Tibial nerve (tissue), 4 donors: ENCODE data around the gene CBX6. TPM values are rescaled to one million over a fixed set of nuclear protein-coding genes. Genes with fewer than 3 reads are reported as not detected.
A peak's percentile ranks its signal among the peaks of the same experiment; 100 is the strongest.

Source experiments
- DNase-seq, 2 donors: peaks; one replicate each; pipeline ENCODE4 v3.0.0-alpha.2; 2019; ENCODE audit warnings: low spot score in 2 of 2
- H3K27ac ChIP-seq, 4 donors: fragments of 200-600 bp; sonication (generic) in 3 of 4; one replicate each; pipeline ENCODE4 v1.5.1; 2017 to 2019; ENCODE audit warnings: mild to moderate bottlenecking in 1 of 4
- H3K27me3 ChIP-seq, 2 donors: fragments of 200-600 bp; sonication (generic) in 1 of 2; one replicate each; pipeline versions ENCODE4 v1.5.1 to v1.6.0; 2017 to 2019
- H3K36me3 ChIP-seq, 3 donors: fragments of 200-600 bp; sonication (generic); one replicate each; pipeline ENCODE4 v1.5.1; 2018 to 2019
- H3K4me1 ChIP-seq, 4 donors: fragments of 200-600 bp; sonication (generic) in 3 of 4; one replicate each; pipeline ENCODE4 v1.5.1; 2017 to 2019
- H3K4me3 ChIP-seq, 4 donors: fragments of 200-600 bp; sonication (generic) in 3 of 4; one replicate each; pipeline ENCODE4 v1.5.1; 2017 to 2019; ENCODE audit warnings: mild to moderate bottlenecking in 1 of 4, moderate library complexity in 1 of 4
- H3K9me3 ChIP-seq, 4 donors: fragments of 200-600 bp; sonication (generic) in 3 of 4; one replicate each; pipeline ENCODE4 v1.5.1; 2017 to 2019
- EP300 ChIP-seq, 2 donors: sonication (generic); formaldehyde crosslinking; IDR thresholded peaks; one replicate each; pipeline ENCODE4 v1.6.1; 2017; ENCODE audit warnings: antibody characterized with exemption in 2 of 2, mild to moderate bottlenecking in 1 of 2
- POLR2A ChIP-seq, 2 donors: fragments of 450-650 bp; IDR thresholded peaks; one replicate each; pipeline ENCODE4 v1.6.1; 2017; ENCODE audit warnings: antibody characterized with exemption in 2 of 2, mild to moderate bottlenecking in 2 of 2, moderate library complexity in 2 of 2
- WGBS, 2 donors: methylation state at CpG; one replicate each; pipeline ENCODE4 v1.1.5; 2018; 5-methylcytosine and 5-hydroxymethylcytosine counted together
- total RNA-seq, 4 donors: library from RNA; depleted of rRNA; stranded (reverse); fragments of >200 nt; gene quantifications; one replicate each; pipeline ENCODE4 v1.1.0, GENCODE V29; 2016
- TF ChIP-seq, protein P1 (sequence below), 5 experiments: fragments of 200-600 bp in 3 of 5; fragments of 450-650 bp in 2 of 5; sonication (generic) in 3 of 5; IDR thresholded peaks; one replicate each; pipeline ENCODE4 v1.5.1; 2016 to 2019; ENCODE audit warnings: antibody characterized with exemption in 5 of 5, mild to moderate bottlenecking in 3 of 5, moderate library complexity in 2 of 5

Gene CBX6
- total RNA-seq, 4 donors from 2014 or later = 50.0 to 78.0 (median 56.8) TPM

DNA sequence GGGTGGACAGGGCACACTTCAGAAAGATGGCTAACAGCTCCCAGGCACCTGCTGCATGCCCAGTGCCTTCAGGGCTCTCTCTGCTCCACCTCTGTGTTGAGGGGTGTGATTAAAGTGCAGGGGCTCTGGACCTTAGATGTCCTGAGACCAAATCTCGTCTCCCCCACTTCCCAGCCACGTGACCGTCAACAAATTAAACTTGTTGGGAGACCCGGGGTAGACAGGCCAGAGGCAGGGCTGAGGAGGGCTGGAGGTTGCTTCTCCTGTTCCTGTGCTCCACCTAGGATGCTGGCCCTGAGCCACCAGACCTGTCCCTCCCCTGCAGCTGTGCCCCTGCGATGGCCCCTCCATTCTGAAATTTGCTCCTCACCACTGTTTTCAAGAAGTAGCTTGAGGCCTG, 45.2 kb downstream of the CBX6 start:
- Histone ChIP-seq H3K27ac (no peak overlapping the region), H3K9me3 (peaks cover 0 to 6% (median 0%) of the 10 kb centered on the region in 4 donors), H3K4me1 (no peaks in the 10 kb centered on the region), H3K4me3 (no peak overlapping the region), H3K27me3 (no peaks in the 10 kb centered on the region), H3K36me3 (peaks cover 0 to 27% (median 0%) of the 10 kb centered on the region in 3 donors)
- no peak for DNase-seq
- TF ChIP-seq EP300 (IDR thresholded peaks at IDR 0.05) (no peak), POLR2A (IDR thresholded peaks at IDR 0.05) (no peak)
- TF ChIP-seq, protein P1, sequence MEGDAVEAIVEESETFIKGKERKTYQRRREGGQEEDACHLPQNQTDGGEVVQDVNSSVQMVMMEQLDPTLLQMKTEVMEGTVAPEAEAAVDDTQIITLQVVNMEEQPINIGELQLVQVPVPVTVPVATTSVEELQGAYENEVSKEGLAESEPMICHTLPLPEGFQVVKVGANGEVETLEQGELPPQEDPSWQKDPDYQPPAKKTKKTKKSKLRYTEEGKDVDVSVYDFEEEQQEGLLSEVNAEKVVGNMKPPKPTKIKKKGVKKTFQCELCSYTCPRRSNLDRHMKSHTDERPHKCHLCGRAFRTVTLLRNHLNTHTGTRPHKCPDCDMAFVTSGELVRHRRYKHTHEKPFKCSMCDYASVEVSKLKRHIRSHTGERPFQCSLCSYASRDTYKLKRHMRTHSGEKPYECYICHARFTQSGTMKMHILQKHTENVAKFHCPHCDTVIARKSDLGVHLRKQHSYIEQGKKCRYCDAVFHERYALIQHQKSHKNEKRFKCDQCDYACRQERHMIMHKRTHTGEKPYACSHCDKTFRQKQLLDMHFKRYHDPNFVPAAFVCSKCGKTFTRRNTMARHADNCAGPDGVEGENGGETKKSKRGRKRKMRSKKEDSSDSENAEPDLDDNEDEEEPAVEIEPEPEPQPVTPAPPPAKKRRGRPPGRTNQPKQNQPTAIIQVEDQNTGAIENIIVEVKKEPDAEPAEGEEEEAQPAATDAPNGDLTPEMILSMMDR (IDR thresholded peaks at IDR 0.05) = no peak
- WGBS, 2 donors = 70 to 78% methylated on average over 5 of the region's 5 CpGs

DNA sequence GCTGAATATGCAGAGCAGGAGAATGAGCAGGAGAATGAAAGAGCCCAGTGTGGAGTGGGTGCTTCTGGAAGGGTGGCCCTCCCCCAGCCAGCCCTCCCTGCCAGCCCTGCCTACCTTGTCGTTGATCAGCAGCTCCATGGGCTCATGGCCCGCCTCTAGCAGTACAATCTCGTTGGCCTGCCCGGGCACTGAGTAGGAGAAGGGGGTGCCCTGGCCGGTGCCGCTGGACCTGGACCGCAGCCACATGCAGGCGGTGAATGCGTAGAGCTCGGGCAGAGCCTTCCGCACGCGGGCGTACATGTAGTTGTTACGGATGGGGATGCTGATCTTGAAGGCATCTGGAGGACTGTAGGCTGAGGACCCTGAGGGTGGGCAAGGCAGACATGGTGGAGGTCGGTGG, 45.6 kb downstream of the CBX6 start:
- Histone ChIP-seq H3K27ac (no peak overlapping the region), H3K36me3 (peaks cover 0 to 26% (median 0%) of the 10 kb centered on the region in 3 donors), H3K4me3 (no peak overlapping the region), H3K27me3 (no peaks in the 10 kb centered on the region), H3K9me3 (peaks cover 0 to 6% (median 0%) of the 10 kb centered on the region in 4 donors), H3K4me1 (no peaks in the 10 kb centered on the region)
- WGBS, 2 donors = 85 to 89% methylated on average over 15 to 16 of the region's 16 CpGs
- no peak for DNase-seq
- TF ChIP-seq, protein P1 (IDR thresholded peaks at IDR 0.05) = no peak

- Histone ChIP-seq H3K9me3 (peaks cover 0 to 6% (median 0%) of the 10 kb centered on the region in 4 donors), H3K27me3 (no peaks in the 10 kb centered on the region), H3K4me3 (no peak overlapping the region), H3K4me1 (no peaks in the 10 kb centered on the region), H3K27ac (no peak overlapping the region), H3K36me3 (peaks cover 0 to 23% (median 0%) of the 10 kb centered on the region in 3 donors)
- WGBS, 2 donors = 4 to 6% methylated on average over 4 of the region's 4 CpGs
- DNase-seq = peak in 1 of 2 donors; percentile 50
- no peak for TF ChIP-seq POLR2A (IDR thresholded peaks at IDR 0.05)
- TF ChIP-seq, protein P1 (IDR thresholded peaks at IDR 0.05) = peak in 2 of 5 experiments; percentile 29 to 32
Measured at GRCh38 chr22:38824585-38824984, 47.4 kb downstream of the CBX6 start.

DNA sequence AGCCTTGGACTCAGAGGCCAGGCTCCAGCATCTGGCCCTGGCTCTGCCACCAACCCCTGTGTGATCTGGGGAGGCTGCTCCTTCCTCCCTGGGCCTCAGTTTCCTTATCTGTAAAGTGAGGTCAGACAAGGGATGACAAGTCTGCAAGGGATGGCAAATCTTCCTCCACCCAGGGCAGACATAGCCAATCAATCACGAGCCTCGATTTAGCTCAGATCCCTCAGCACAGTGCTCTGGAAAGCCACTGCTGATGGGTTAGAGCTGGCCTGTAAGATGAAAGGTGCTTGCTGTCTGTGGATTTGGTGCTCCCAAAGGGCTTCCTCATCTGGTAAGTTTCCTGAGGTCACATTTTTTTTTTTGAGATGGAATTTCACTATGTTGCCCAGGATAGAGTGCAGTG, 48.4 kb downstream of the CBX6 start:
- TF ChIP-seq EP300 (IDR thresholded peaks at IDR 0.05) (no peak), POLR2A (IDR thresholded peaks at IDR 0.05) (no peak)
- TF ChIP-seq, protein P1 (IDR thresholded peaks at IDR 0.05) = no peak
- 94 to 96% methylated on average over 2 of the region's 2 CpGs for WGBS, 2 donors
- Histone ChIP-seq H3K27ac (no peak overlapping the region), H3K4me3 (no peak overlapping the region), H3K4me1 (no peaks in the 10 kb centered on the region), H3K9me3 (peaks cover 0 to 3% (median 0%) of the 10 kb centered on the region in 4 donors), H3K36me3 (peaks cover 0 to 23% (median 0%) of the 10 kb centered on the region in 3 donors), H3K27me3 (no peaks in the 10 kb centered on the region)
- no peak for DNase-seq

GRCh38 chr22:38823076-38823475, 48.9 kb downstream of the CBX6 start:
- TF ChIP-seq, protein P1 (IDR thresholded peaks at IDR 0.05) = no peak
- TF ChIP-seq EP300 (IDR thresholded peaks at IDR 0.05) (no peak), POLR2A (IDR thresholded peaks at IDR 0.05) (no peak)
- no peak overlapping the region for H3K4me3 ChIP-seq
- no peak for DNase-seq
- H3K27ac ChIP-seq = no peak overlapping the region
- no peaks in the 10 kb centered on the region for H3K4me1 ChIP-seq
- H3K9me3 ChIP-seq = no peaks in the 10 kb centered on the region
- no peaks in the 10 kb centered on the region for H3K27me3 ChIP-seq
- 80 to 89% methylated on average over 4 of the region's 4 CpGs for WGBS, 2 donors
- peaks cover 0 to 23% (median 0%) of the 10 kb centered on the region in 3 donors for H3K36me3 ChIP-seq
